Midbrain (tissue), 1 donor: ENCODE results near the gene AFF3.

Source experiments
- DNase-seq: peaks from one replicate; lab custom pipeline; 2025; lab: John Stamatoyannopoulos, UW

AFF3 gene

DNA sequence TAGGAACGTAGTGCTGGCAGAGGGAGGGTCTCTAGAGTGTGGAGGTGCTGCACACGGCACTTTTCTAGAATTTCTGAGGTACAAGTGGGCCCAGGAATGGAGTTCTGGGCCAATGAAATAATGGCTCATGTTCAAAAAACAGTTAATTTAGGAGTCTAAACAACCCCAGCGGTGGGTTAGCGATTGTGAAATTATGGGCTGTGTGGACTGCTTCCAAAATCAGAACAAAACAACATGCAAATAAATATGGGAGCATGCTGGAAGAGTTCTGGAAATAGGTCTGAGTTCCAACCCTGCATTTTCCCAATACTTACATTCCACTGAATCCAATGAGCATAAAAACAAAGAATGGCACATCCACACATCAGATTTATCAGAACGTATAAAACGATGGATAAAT, 317.6 kb downstream of the AFF3 start:
- DNase-seq, result no peak

DNA sequence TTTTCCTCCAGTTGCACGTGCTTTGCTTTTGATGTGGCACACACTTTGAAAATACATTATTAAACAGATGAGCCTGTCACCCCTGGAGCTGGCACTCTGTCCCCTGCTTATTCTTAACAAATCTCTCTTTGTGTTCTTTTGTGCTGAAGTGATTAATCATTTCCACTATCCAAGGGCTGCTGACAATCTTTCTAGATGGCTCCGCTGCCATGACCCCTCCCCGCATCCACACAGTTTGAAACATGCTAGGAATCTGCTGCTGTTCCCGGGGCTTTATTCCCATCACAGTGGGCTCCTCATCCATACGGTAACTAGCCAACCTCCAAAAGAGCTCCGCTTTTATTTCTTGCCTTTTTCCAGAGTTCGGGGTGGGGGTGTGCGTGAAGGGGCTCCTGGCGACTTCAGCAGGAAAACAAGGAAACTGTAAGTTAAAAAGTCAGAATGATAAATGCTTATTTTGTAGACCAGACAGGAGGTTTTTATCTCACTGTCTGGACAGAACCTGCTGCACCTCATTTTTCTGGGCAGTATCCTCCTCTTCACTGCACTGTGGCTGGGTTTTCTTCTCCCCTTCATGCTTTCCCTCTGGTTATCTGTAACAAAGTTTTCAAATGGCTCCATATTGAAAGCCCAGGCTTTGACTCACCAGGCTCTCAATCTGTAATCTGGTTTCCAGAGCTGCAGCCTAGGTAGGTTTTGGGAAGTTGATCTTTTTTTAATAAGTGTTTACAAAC, 319.7 kb downstream of the AFF3 start:
- DNase-seq, result no peak

DNA sequence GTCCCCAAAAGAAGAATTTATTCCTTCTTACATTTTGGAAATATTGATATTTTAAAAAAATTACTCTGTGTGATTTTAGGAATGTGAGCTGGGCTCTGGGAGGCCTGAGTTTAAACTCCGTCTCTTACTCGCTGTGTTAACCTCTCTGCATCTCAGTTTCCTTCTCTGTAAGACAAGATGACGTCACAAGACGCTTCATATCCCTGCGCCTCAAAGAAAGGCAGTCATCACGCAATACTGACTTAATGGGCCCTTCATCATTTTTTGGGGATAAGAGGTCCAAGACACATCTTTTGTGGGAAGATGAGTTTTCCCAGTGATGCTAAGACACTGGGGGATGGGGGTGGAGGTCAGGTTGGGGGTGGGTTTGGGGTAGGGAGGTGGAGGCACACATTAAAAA, 320.4 kb downstream of the AFF3 start:
- DNase-seq, result no peak

DNA sequence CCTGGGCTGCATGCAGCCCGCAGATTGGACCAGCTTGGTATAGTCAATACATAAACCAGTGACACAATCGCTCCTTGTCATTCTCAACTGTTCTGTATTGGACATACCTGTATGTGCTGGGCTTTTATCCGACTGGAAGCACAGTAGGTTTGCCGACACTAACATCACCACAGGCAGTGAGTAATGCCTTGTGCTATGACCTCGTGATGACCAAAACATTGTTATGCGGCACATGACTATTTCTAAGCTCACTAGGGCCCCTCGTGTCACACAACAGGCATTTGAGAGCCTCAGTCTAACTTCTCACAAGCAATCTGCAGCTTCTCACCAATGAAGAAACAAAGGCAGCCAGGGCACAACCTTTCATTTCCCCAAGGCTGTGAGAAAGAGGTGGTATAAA, 320.8 kb downstream of the AFF3 start:
- DNase-seq, result no peak

DNA sequence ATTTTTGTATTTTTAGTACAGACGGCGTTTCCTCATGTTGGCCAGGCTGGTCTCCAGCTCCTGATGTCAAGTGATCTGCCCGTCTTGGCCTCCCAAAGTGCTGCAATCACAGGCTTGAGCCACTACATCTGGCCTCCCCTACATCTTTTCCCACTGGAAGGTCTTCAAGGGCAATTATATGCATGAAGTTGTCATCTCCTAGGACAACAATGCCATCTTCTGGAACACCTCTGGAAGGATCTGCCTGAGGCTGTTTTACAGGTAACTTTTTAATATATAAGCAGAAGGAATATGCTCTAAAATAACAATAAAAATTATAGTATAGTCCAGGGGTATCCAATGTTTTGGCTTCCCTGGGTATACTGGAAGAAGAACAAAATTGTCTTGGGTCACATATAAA, 321.4 kb downstream of the AFF3 start:
- DNase-seq, result no peak

DNA sequence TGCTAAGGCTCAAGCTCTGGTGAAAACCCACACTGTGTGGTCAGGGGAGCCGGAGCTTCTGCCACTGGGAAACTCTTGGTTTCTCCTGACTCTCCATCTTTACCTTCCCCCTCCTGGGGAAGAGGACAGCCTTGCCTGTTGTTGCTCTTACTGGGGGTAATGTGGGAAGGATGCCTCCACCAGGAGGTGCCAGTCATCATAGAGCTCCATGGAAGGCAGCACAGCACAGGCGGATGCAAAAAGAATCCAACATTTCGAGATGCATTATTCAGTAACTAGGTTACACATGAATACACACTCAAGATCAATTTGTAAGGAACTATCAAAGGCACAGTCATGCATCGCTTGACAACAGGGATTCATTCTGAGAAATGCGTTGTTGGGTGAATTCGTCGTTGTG, 322.6 kb downstream of the AFF3 start:
- DNase-seq, result no peak

DNA sequence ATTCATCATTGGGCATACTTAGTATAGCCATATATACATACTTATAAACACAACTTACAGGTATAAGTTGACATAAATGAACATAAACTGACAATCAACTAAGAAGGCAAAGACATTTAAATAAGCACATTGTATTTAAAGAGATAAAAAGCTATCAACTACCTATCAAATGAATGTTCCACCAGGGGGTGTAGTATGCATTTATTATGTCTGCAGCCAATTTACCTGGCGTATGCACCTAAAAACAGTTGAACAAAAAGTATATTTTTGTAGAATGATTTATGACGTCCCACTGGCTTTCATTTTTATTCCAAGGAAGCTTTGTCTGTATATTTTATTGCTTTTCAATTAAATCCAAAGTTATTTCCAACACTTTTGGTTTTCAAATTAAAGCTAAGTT, 323.5 kb downstream of the AFF3 start:
- DNase-seq, result no peak

DNA sequence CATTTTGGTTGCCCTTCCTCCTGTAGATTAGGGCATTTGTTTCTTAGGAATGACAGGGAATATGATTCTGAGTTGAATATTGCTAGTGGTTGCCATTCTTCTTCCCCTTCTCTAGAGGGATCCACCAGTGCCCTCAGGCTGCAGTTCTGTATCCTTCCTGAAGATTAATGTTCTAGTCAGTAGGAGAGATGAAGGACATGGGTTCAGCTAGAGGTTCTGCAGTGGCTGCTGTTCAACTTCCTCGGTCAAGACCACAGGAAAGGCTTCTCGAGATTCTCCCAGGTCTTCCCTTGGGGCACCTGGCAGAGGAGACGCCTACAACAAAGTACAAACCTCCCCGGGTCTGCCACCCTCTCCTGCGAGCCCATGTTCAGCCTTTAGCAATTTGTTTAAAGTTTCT, 325.5 kb downstream of the AFF3 start:
- no peak for DNase-seq

DNA sequence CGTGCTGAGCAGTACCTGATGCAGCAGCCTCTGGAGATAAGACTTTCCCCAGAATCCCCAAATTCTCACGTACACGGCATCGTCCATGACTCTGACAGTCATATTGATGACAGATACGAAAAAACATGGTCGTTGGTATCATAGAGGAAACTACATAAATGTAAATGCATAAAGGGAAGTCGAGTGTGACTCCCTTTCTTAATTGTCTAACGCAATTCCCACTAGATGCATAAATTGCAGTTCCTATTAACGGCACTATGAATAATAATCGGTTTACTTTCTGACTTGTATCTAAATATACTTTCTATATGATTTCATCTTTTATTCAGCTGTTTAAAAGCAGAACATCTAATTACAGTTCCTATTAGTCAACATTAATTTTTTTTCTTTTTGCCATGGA, 330.0 kb downstream of the AFF3 start:
- no peak for DNase-seq

DNA sequence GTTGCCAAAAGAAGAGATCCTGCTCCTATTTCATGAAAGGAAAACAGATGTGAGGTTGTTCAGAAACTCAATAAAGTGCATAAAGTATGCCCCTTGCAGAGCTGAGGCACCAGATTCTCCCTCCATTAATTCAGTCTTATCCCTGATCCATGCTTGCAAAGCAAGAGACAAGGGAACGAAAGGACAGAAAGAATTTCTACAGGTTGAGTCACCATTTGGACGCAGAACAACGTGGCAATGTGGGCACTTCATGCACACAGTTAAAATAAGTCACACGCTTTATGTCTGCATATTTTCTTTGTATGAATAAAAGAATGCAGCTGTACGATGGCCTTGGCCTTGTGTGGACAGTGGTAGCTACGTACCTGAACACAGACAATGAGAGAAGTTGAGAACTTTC, 330.8 kb downstream of the AFF3 start:
- DNase-seq, result no peak

DNA sequence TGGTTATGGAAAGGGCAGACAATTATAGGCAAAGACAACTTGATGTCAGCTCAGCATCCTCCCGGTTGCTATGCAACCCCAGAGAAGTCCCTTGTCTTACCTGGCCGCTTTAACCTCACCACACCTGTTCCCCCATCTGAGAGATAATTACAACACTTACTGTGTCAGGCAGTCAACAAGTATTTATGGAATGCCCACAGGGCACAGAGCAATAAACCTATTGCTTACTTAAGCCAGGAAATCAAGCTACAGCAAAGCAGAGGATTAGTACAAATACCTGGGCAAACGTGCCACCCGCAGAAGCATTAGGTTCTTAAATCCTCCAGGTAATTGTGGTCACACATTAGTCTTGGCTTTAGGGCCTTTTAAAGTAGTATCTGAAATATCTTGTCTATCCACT, 332.2 kb downstream of the AFF3 start:
- no peak for DNase-seq

DNA sequence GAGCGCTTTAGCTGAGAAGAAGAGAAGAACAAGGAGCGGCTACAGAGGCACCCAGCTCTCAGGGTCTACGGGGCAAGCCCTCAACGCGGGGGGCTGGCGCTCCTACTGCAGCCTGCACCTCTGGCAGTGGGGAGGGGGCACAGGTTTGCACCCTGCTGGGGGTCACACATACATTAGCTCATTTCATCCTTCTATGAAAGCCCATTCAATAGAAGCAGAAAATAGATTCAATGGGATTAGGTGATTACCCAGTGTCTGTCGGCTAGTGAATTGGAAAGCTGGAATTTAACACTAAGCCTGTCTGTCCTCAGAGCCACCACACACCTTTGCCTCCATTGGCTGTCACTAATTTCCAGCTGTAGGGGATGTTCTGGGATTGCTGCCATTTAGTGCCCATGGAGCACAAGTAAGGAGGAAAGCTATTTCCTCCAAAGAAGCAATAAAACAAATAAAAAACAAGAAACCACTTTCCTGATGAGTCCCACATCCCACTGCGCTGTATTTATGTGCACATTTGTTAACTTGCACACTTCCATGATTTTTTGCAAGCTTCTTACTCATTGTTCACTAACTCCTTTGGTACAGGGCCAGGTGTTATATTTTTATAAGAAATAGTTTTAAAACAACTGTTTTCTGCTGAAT, 333.0 kb downstream of the AFF3 start:
- DNase-seq, result no peak

DNA sequence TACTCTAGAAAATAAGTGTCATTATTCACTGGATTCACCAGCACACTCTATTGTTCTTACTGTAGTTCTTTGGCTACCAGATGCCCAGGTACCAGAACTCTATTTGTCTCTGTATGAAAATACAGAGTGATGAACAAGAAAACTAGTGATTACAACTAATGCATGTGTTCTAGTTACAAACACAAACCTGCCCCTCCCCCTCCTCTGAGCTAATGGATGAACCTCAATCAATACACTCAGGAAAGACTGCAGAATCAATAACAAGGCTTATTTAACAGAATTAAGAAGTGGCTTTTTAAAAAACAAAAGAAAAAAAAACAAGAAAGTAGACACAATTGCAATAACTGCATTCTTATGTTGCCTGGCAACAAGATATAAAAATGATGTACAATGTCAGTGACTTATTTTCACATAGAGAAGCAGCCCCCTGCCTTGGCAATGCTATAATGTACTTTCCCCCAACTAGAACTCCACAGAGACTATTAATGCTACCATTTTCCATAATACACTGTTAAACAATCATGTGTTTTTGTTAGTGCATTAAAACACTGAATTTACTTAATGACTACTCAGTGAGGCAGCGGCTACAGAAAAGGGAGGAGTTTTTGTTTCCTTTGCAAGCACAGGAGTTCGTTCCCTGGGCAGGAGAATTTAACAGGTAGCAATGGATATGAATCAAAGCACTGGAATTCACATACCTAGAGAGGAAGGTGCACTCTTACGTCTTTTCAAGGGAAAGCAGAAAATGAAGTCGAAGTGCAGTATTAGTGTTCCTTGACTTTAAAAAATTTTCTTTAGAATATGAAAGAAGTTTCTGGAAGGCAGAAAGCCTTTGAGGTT, 333.8 kb downstream of the AFF3 start:
- no peak for DNase-seq

DNA sequence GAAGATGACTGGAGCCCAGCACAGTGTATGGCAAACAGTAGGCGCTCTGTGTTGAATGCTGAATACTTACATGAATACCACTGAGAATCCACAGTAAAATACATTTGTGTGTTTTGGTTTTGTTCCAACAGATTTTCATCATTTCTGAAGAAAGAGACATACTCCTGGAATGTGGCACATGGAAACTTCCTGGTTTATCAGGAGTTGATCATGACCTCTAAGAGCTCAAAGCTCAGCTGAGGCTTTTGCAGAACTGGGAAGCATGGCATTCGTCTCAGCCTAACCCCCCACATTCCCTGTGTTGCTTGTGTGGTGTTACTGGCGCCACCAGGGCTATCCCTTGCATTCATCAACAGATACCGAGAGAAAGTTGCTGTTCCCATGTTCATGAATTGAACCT, 335.6 kb downstream of the AFF3 start:
- no peak for DNase-seq

DNA sequence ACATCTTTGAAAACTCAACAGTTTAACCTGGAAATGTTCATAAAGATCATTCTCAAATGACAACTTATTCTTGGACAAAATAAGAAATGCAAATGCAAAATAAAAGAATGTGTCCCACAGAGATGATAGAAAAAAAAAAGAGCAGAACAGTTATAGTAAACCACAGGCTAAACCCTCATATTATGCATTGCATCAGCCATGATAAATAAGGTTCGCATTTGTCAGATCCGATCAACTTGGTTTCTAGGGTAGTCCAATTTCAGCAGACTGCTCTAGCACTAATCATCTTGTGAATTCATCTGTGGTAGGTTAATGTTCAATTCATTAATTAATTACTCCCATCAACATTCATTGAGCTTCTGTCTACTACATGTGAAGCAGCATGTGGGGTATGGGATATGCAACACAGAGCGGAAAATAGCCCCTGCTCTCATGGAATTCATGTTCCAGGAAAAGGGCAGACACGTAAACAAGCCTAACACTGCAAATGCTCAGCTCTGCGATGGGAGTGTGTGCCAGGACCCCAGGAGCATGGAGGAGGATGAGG, 336.4 kb downstream of the AFF3 start:
- no peak for DNase-seq

DNA sequence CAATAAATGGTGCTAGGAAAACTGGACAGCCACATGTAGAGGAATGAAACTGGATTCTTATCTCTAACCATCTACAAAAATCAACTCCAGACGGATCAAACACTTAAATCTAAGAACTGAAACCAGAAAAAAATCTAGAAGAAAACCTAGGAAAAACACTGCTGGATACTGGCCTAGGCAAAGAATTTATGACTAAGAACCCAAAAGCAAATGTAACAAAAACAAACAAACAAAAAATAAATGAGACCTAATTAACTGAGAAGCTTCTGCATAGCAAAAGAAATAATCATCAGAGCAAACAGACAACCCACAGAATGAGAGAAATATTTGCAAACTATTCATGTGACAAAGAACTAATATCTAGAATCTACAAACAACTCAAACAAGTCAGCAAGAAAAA, 338.5 kb downstream of the AFF3 start:
- no peak for DNase-seq

DNA sequence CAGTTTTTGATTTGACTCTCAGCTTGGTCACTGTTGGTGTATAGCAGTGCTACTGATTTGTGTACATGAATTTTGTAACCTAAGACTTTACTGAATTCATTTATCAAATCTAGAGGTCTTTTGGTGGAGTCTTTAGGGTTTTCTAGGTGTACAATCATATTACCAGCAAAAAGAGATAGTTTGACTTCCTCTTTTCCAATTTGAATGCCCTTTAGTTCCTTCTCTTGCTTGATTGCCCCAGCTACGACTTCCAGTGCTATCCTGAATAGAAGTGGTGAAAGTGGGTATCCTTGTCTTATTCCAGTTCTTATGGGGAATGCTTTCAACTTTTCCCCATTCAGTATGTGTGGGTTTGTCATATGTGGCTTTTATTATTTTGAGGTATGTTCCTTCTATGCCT, 339.7 kb downstream of the AFF3 start:
- DNase-seq, result no peak

DNA sequence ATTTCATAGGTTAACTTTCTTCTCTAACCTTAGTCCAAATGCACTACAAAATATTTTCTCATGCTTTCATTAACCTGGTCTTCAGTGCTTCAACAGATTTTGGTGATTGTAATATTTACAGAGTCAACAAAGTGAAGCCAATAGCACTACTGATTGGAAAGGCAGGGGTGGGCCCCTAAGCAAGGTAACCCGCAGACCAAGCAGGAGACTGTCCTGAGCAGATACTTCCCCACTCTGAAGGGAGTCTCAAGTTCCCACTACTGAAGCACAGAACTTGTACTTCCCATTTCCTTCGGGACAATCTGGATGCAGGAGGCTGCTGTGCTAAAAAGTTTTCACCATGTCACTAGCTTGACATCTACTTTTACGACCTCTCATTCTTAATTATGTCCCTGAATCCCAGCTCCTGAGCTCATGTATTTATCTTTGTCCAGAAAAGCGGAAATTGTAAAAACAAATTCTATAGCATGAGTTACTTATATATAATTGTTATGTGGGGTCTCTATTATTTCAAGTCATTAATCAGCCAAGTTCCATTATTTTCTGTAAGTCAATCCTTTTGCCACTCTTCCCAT, 341.0 kb downstream of the AFF3 start:
- no peak for DNase-seq

DNA sequence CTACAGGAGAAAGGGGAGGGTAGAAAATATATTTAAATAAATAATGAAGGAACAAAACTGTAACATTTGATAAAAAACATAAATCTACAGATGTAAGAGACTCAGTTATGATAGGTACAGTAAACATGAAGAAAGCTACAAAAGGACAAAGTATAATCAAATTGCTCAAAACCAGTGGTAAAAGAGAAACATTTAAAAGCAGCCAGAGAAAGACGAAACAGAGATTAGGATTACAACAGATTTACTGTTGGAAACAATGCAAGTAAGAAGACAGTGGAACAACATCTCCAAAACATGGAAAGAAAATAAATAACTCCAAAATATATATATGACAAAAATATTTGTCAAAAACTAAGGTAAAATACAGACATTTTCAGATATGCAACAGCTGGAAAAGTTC, 344.9 kb downstream of the AFF3 start:
- DNase-seq, result no peak

DNA sequence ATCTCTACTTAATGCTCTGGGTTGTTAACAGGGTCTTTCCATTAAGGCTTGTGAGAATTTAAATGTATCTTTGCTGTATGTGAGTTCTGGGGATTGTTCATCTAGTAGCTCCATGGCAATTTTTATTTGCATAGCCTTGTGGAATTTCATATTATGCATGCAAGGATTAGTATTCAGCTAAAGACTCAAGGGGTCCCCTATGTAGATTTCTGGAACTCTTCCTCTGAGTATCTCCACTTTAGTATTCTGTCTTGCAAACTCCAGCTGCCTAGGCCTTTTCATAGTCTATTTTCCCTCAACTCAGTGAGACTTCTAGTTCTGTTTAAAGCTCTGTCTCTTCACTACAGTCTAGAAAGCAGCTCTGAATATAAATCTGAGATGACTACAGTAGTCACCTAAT, 348.0 kb downstream of the AFF3 start:
- DNase-seq, result no peak

DNA sequence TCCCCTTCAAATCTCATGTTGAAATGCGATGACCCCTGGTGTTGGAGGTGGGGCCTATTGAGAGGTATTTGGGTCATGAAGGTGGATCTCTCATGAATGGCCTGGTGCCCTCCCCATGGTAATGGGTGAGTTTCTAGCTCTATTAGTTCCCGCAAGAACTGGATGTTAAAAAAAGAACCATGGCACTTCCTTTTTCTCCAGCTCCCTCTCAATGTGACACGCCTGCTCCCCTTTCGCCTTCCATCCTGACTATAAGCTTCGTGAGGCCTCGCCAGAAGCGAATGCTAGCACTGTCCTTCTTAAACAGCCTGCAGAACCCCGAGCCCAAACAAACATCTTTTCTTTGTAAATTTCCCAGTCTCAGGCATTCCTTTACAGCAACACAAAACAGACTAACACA, 349.4 kb downstream of the AFF3 start:
- no peak for DNase-seq

DNA sequence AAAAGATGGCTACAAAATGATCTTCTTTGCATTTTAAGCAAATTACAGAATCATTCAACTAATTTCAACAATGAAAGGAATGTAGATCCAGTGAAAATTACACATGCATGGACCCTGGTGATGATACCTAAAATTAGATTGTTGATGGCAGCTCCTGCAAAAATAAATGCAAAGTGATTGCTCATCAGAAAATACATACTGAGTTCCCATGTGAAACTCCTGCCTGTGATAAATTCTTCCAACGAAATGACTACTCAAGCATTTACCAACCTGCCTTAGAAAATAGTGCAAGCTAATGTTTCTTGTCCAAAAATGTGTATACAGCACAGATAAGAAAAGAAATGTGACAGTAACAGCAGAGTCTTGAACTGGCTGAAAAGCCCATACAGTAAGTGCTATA, 352.5 kb downstream of the AFF3 start:
- no peak for DNase-seq
